AG04450 (cell line): Measurements from ENCODE around the gene SULT1A1. TPM values are rescaled to one million over a fixed set of nuclear protein-coding genes. Genes with fewer than 3 reads are reported as not detected.
"Not testable (repeated sequence)": the region's sequence is repeated elsewhere in the genome, so short reads cannot be mapped to it uniquely, and the experiment has no call there.

ENCODE experiments used
- CTCF ChIA-PET: fragments of 300-600, 350-600 bp; formaldehyde crosslinking; extraction: SDS; loops from one replicate; lab custom pipeline; 2022; ENCODE audit warnings: antibody characterized with exemption, inconsistent platforms; lab: Charles Lee
- POLR2A ChIA-PET: fragments of 350-600 bp; formaldehyde crosslinking; extraction: SDS; loops from one replicate; lab custom pipeline; 2021; ENCODE audit warnings: antibody characterized with exemption, inconsistent platforms; lab: Yijun Ruan, JAX
- DNase-seq: peaks from one replicate; pipeline ENCODE4 v3.0.0-alpha.2; 2011; ENCODE audit warnings: low read depth, low spot score
- H3K27ac ChIP-seq: one replicate; pipeline ENCODE4 v1.5.1; 2012; ENCODE audit warnings: low read depth, low read length, control low read depth
- H3K27me3 ChIP-seq: one replicate; pipeline ENCODE4 v1.6.0; 2012; ENCODE audit warnings: low read length; ENCODE audit not compliant: control insufficient read depth, insufficient read depth
- H3K4me3 ChIP-seq: 2 replicates; pipeline ENCODE4 v1.5.1; 2011; ENCODE audit warnings: mild to moderate bottlenecking, low read depth, low read length, control low read depth
- H3K9me3 ChIP-seq: 2 replicates; pipeline ENCODE4 v1.5.1; 2012; ENCODE audit warnings: low read length; ENCODE audit not compliant: control insufficient read depth, insufficient read depth
- CTCF ChIP-seq: IDR thresholded peaks from 2 replicates; pipeline ENCODE4 v1.5.1; 2011; ENCODE audit warnings: low read depth, low read length, control low read depth, inconsistent platforms
- polyA plus RNA-seq: library from polyadenylated mRNA; depleted of rRNA; stranded (reverse); fragments of >200 nt; gene quantifications from 2 replicates; pipeline ENCODE4 v1.2.3, GENCODE V29; 2011

SULT1A1 gene
- polyA plus RNA-seq, 1 experiment: 1.6 TPM

DNA sequence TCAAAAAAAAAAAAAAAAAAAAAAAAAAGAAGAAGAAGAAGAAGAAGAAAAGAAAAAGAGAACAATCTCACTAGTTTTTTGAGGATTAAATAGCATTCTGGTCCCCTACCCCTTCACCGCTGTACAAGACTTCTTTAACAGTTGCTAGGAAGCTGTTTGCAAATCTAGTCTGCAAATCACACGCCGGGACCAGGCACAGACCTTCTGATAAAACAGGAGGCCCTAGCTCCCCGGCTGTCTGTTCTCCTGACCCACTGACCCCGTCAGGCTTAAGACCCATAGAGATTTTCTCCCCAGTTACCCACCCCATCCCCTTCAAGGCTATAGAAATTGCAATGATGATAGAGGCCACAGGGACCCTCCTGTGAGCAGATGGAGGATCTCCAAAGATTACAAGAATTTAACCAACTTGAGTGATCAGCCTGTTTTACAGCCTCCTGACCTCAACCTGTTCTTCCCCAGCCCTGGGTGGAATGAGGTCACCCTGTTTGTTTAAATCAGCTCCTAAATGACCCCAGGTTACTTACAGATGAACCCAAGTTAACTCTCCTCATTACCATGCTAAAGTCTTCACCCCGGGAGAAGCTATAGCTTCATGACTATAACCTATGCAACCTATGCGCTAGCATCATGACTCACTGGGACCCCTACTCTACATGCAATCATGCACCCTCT is 11.8 kb upstream of the SULT1A1 start:
- TF ChIP-seq CTCF: no peak
- no peaks in the 10 kb centered on the region for H3K9me3 ChIP-seq
- no peak overlapping the region for H3K27ac ChIP-seq
- DNase-seq: no peak
- ChIA-PET CTCF (interaction anchor here (0.7 kb wide), 2 partner anchors 11 to 18 kb away, joined by 3 to 12 read pairs; no protein-coding TSS in a partner anchor), POLR2A (no interaction called here)
- H3K4me3 ChIP-seq: no peak overlapping the region
- H3K27me3 ChIP-seq: peaks cover 18% of the 10 kb centered on the region

DNA sequence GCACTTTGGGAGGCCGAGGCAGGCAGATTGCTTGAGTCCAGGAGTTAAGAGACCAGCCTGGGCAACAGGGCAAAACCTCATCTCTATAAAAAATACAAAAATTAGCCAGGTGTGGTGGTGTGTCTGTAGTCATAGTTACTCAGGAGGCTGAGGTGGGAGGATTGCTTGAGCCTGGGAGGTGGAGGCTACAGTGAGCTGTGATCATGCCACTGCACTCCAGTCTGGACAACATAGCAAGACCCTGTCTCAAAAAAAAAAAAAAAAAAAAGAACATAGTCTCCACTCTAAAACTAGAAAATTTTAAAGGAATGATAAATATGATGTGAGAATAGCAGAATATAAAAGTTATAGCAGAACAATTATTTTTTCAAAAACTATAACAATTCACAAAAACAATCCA is 10.5 kb upstream of the SULT1A1 start:
- H3K27ac ChIP-seq, CTCF ChIA-PET, DNase-seq, POLR2A ChIA-PET, H3K9me3 ChIP-seq, H3K4me3 ChIP-seq: not testable (repeated sequence)
- H3K27me3 ChIP-seq: peaks cover 20% of the 10 kb centered on the region

DNA sequence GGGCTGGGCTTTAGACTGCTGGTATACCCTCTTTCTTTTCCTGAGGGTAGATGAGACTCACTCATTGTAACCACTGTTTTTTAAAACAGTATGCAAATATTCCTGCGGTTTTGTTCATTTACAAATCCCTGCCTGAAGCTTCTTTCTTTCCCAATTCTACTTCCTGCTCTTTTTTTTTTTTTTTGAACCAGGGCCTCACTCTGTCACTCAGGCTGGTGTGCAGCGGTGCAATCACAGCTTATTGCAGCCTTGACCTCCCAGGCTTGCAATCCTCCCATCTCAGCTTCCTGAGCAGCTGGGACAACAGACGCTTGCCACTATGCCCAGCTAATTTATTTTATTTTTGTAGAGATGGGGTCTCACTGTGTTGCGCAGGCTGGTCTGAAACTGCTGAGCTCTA is 8.0 kb upstream of the SULT1A1 start:
- Histone ChIP-seq H3K27ac (no peak overlapping the region), H3K27me3 (peaks cover 17% of the 10 kb centered on the region), H3K4me3 (no peak overlapping the region), H3K9me3 (no peaks in the 10 kb centered on the region)
- no peak for DNase-seq
- ChIA-PET POLR2A (no interaction called here), CTCF (no interaction called here)
- TF ChIP-seq CTCF: no peak

DNA sequence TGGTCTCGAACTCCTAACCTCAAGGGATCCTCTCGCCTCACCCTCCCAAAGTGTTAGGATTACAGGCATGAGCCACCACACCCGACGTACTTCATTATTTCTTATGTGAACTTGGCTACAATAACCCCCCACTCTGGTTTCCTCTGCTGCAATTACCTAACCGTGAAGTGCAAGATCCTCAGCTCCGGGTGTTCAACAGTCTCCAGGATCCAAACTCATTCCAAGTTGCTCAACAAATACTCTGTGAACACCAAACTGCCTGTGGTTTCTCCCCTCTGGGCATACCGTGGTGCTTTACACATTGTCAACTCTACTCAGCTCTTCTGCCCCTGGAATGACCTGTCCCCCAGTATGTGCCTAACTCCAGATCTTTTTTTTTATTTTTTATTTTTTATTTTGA is 6.8 kb upstream of the SULT1A1 start:
- Histone ChIP-seq H3K27ac (no peak overlapping the region), H3K4me3 (no peak overlapping the region), H3K9me3 (no peaks in the 10 kb centered on the region), H3K27me3 (peaks cover 14% of the 10 kb centered on the region)
- ChIA-PET POLR2A (no interaction called here), CTCF (interaction anchor here (0.7 to 2.1 kb wide), 2 partner anchors 63 to 339 kb away, joined by 4 to 7 read pairs; partner anchors contain the start of gene SGF29)
- no peak for TF ChIP-seq CTCF
- no peak for DNase-seq

DNA sequence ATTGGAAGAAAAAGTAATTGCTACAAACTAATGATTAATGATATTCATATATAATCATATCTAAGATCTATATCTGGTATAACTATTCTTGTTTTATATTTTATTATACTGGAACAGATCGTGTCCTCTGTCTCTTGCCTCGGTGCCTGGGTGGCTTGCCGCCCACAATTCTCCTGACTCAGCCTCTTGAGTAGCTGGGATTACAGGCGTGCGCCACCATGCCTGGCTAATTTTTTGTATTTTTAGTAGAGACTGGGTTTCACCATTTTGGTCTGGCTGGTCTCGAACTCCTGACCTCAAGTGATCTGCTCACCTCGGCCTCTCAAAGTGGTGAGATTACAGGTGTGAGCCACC is 6.4 kb upstream of the SULT1A1 start:
- H3K27ac ChIP-seq, POLR2A ChIA-PET, H3K9me3 ChIP-seq, H3K4me3 ChIP-seq, DNase-seq: not testable (repeated sequence)
- CTCF ChIA-PET: interaction anchor here (0.7 to 2.1 kb wide), 2 partner anchors 62 to 339 kb away, joined by 4 to 7 read pairs; partner anchors contain the start of gene SGF29
- peaks cover 12% of the 10 kb centered on the region for H3K27me3 ChIP-seq

DNA sequence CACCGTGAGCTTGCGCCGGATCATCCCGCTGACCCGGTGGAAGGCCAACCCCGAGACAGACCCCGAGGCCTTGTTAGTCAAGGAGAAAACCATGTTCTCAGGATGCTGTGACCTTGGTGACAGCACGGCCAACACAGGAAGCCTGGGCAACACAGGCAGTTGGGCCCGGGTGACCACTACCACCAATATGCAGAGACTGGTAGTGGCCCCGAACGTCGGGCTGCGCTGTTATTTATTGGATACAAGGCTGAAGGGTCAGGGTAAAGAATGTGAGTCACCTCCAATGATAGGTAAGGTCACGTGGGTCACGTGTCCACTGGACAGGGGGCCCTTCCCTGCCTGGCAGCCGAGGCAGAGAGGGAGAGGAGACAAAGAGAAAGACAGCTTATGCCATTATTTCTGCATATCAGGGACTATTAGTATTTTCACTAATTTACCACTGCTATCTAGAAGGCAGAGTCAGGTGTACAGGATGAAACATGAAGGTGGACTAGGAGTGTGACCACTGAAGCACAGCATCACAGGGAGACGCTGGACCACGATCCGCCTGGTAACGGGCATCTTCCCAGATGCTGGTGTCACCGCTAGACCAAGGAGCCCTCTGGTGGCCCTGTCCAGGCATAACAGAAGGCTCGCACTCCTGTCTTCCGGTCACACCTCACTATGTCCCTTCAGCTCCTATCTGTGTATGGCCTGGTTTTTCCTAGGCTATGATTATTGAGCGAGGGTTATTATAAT is 5.8 kb upstream of the SULT1A1 start:
- H3K4me3 ChIP-seq, H3K27ac ChIP-seq, DNase-seq, H3K9me3 ChIP-seq, POLR2A ChIA-PET: not testable (repeated sequence)
- CTCF ChIA-PET: interaction anchor here (0.7 to 2.1 kb wide), 2 partner anchors 62 to 338 kb away, joined by 4 to 7 read pairs; partner anchors contain the start of gene SGF29
- H3K27me3 ChIP-seq: peaks cover 14% of the 10 kb centered on the region
- TF ChIP-seq CTCF: peak; percentile 53

DNA sequence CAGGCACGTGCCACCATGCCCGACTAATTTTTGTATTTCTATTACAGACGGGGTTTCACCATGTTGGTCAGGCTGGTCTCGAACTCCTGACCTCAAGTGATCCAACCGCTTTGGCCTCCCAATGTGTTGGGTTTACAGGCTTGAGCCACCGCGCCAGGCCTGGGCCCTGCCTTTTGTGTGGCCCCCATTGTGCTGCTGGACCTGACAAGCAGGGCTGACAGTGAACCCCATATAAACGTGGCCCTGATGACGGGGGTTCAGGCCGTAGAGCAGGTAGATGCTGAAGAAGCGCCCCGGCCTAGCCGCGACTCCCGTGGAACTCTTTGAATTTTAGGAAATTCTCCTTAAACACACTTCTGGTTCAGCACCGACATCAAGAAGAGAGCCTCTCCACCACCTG is 4.7 kb upstream of the SULT1A1 start:
- POLR2A ChIA-PET, H3K9me3 ChIP-seq, DNase-seq, H3K27ac ChIP-seq, CTCF ChIA-PET, H3K4me3 ChIP-seq: not testable (repeated sequence)
- H3K27me3 ChIP-seq: peaks cover 20% of the 10 kb centered on the region

GRCh38 chr16:28613912-28614311 is 4.1 kb upstream of the SULT1A1 start:
- H3K4me3 ChIP-seq, CTCF ChIA-PET, DNase-seq, H3K9me3 ChIP-seq, H3K27ac ChIP-seq, POLR2A ChIA-PET: not testable (repeated sequence)
- peaks cover 23% of the 10 kb centered on the region for H3K27me3 ChIP-seq
